Measurements from ENCODE around the gene FMR1.

The FMR1 gene

DNA sequence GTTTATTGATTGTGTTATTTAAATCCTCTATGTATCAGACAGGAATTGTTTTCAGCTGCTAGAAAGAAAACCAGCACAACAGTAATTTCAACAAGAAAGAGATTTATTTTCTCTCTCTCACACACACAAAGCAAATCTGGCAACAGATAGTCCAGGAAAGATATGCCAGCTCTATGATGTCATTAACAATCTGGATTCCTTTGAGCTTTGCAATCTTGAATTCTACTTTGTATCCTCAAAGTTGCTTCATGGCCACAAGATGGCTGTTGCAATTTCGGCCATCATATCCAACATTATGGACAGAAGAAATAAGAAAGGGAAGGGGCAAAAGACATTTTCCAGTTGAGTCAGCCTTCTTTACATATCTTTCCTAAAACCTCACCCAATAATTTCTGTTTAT lies 19.8 kb upstream of the FMR1 start:
- TF ChIP-seq, protein P1, sequence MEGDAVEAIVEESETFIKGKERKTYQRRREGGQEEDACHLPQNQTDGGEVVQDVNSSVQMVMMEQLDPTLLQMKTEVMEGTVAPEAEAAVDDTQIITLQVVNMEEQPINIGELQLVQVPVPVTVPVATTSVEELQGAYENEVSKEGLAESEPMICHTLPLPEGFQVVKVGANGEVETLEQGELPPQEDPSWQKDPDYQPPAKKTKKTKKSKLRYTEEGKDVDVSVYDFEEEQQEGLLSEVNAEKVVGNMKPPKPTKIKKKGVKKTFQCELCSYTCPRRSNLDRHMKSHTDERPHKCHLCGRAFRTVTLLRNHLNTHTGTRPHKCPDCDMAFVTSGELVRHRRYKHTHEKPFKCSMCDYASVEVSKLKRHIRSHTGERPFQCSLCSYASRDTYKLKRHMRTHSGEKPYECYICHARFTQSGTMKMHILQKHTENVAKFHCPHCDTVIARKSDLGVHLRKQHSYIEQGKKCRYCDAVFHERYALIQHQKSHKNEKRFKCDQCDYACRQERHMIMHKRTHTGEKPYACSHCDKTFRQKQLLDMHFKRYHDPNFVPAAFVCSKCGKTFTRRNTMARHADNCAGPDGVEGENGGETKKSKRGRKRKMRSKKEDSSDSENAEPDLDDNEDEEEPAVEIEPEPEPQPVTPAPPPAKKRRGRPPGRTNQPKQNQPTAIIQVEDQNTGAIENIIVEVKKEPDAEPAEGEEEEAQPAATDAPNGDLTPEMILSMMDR (conservative IDR thresholded peaks at IDR 0.05; ENCODE audit: low read depth, low read length), result no peak
- no peak for DNase-seq (ENCODE audit: low read depth)

GRCh38 chrX:147893741-147894140 lies 18.0 kb upstream of the FMR1 start:
- no peak overlapping the region for H3K4me3 ChIP-seq (ENCODE audit: low read length)
- TF ChIP-seq, protein P1 (conservative IDR thresholded peaks at IDR 0.05; ENCODE audit: low read depth, low read length), result no peak

More for the DNA sequence above, 19.8 kb upstream of the FMR1 start:
- H3K4me3 ChIP-seq (ENCODE audit: low read length), result no peak overlapping the region

GRCh38 chrX:147894366-147894963 lies 17.3 kb upstream of the FMR1 start:
- no peak overlapping the region for H3K4me3 ChIP-seq (ENCODE audit: low read length)
- TF ChIP-seq, protein P1 (conservative IDR thresholded peaks at IDR 0.05; ENCODE audit: low read depth, low read length), result no peak
- DNase-seq (ENCODE audit: low read depth), result peak; percentile 70

More at GRCh38 chrX:147893741-147894140, 18.0 kb upstream of the FMR1 start:
- DNase-seq (ENCODE audit: low read depth), result no peak

DNA sequence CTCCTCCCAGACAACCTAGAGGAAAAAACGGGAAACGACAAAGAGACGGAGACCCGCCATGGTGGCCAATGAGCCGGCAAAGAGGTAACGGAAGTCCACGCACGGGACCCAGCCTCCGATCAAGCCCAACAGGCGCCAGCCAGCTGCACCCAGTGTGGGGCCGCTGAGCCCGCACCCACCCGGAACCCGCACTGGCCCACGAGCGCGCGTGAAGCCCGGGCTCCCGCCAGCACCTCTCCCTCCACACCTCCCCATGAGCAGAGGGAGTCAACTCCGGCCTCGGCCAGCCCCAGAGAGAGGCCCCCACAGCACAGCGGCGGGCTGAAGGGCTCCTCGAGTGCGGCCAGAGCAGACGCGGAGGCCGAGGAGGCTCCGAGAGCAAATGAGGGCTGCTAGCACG lies 14.6 kb upstream of the FMR1 start:
- TF ChIP-seq, protein P1 (conservative IDR thresholded peaks at IDR 0.05; ENCODE audit: low read depth, low read length), result no peak
- H3K4me3 ChIP-seq (ENCODE audit: low read length), result no peak overlapping the region
- no peak for DNase-seq (ENCODE audit: low read depth)

GRCh38 chrX:147898951-147899350 lies 12.8 kb upstream of the FMR1 start:
- DNase-seq (ENCODE audit: low read depth), result no peak
- TF ChIP-seq, protein P1 (conservative IDR thresholded peaks at IDR 0.05; ENCODE audit: low read depth, low read length), result no peak
- no peak overlapping the region for H3K4me3 ChIP-seq (ENCODE audit: low read length)

DNA sequence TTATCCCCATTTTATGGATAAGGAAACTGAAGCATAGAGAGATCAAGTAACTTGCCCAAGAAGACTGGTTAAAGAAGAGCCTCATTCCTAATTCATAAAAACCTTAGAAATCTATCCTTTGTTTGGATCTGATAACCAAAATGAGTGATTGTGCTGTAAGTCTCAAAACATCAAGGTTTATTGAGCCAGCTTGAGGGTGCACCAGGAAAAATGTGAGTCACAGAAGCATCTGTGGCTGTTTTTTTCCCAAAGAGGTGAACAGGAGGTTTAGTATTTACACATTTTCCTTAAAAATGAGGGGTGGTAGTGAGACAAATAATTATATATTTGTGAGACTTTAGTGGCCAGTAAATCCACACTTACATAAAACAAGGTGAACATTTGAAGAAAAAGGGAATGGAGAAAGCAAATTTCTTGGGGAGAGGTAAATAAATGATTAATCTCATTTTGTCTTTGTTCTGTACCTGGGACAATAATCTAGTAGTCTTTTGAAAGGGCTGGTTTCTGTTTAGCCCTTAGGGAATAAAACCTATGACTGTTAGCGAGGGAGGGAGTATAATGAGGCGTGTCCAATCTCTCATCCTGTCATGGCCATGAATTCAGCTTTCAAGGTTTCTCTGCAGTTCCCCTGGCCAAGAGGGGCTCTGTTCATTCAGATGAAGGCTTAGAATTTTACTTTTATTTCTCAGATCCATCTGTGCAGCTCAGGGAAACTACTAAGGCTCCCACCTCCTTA lies 12.2 kb upstream of the FMR1 start:
- TF ChIP-seq, protein P1 (conservative IDR thresholded peaks at IDR 0.05; ENCODE audit: low read depth, low read length), result no peak
- no peak for DNase-seq (ENCODE audit: low read depth)
- H3K4me3 ChIP-seq (ENCODE audit: low read length), result no peak overlapping the region

GRCh38 chrX:147900349-147900748 lies 11.4 kb upstream of the FMR1 start:
- H3K4me3 ChIP-seq (ENCODE audit: low read length), result no peak overlapping the region
- DNase-seq (ENCODE audit: low read depth), result no peak
- TF ChIP-seq, protein P1 (conservative IDR thresholded peaks at IDR 0.05; ENCODE audit: low read depth, low read length), result no peak

All from retinal pigment epithelial cell (primary cell).